Measurements from ENCODE around the gene EMC6.

The EMC6 gene

GRCh38 chr17:3679531-3680126 lies 11.0 kb downstream of the EMC6 start:
- in situ Hi-C loops (cut with HindIII; ENCODE audit: low sequenced_read_pairs), result no loop called here

GRCh38 chr17:3681057-3681456 lies 12.4 kb downstream of the EMC6 start:
- in situ Hi-C loops (cut with HindIII; ENCODE audit: low sequenced_read_pairs), result no loop called here

- in situ Hi-C loops (cut with HindIII; ENCODE audit: low sequenced_read_pairs), result no loop called here
Observed at GRCh38 chr17:3681565-3681964, 13.0 kb downstream of the EMC6 start.

- in situ Hi-C loops (cut with HindIII; ENCODE audit: low sequenced_read_pairs), result no loop called here
Observed at GRCh38 chr17:3682033-3682432, 13.4 kb downstream of the EMC6 start.

- in situ Hi-C loops (cut with HindIII; ENCODE audit: low sequenced_read_pairs), result no loop called here
Observed at GRCh38 chr17:3683054-3683511, 14.5 kb downstream of the EMC6 start.

- in situ Hi-C loops (cut with HindIII; ENCODE audit: low sequenced_read_pairs), result no loop called here
Observed at GRCh38 chr17:3685174-3685573, 16.6 kb downstream of the EMC6 start.

- in situ Hi-C loops (cut with HindIII; ENCODE audit: low sequenced_read_pairs), result no loop called here
Observed at GRCh38 chr17:3688027-3688553, 19.5 kb downstream of the EMC6 start.

GRCh38 chr17:3688852-3689261 lies 20.2 kb downstream of the EMC6 start:
- in situ Hi-C loops (cut with HindIII; ENCODE audit: low sequenced_read_pairs), result no loop called here

- in situ Hi-C loops (cut with HindIII; ENCODE audit: low sequenced_read_pairs), result loop anchor here (10.0 kb wide), 1 partner anchor 75 kb away; no protein-coding TSS in a partner anchor
Observed at GRCh38 chr17:3689262-3690093, 20.9 kb downstream of the EMC6 start.

- in situ Hi-C loops (cut with HindIII; ENCODE audit: low sequenced_read_pairs), result loop anchor here (10.0 kb wide), 1 partner anchor 75 kb away; no protein-coding TSS in a partner anchor
Observed at GRCh38 chr17:3690094-3690715, 21.6 kb downstream of the EMC6 start.

GRCh38 chr17:3691617-3692067 lies 23.0 kb downstream of the EMC6 start:
- in situ Hi-C loops (cut with HindIII; ENCODE audit: low sequenced_read_pairs), result loop anchor here (10.0 kb wide), 1 partner anchor 73 kb away; no protein-coding TSS in a partner anchor

- in situ Hi-C loops (cut with HindIII; ENCODE audit: low sequenced_read_pairs), result loop anchor here (10.0 kb wide), 1 partner anchor 72 kb away; no protein-coding TSS in a partner anchor
Observed at GRCh38 chr17:3692346-3692745, 23.7 kb downstream of the EMC6 start.

- in situ Hi-C loops (cut with HindIII; ENCODE audit: low sequenced_read_pairs), result loop anchor here (10.0 kb wide), 1 partner anchor 72 kb away; no protein-coding TSS in a partner anchor
Observed at GRCh38 chr17:3693141-3693540, 24.5 kb downstream of the EMC6 start.

GRCh38 chr17:3693829-3694231 lies 25.2 kb downstream of the EMC6 start:
- in situ Hi-C loops (cut with HindIII; ENCODE audit: low sequenced_read_pairs), result loop anchor here (10.0 kb wide), 1 partner anchor 71 kb away; no protein-coding TSS in a partner anchor

GRCh38 chr17:3695129-3695722 lies 26.6 kb downstream of the EMC6 start:
- in situ Hi-C loops (cut with HindIII; ENCODE audit: low sequenced_read_pairs), result loop anchor here (10.0 kb wide), 1 partner anchor 70 kb away; no protein-coding TSS in a partner anchor

GRCh38 chr17:3695723-3696411 lies 27.3 kb downstream of the EMC6 start, which contains the start of gene P2RX5:
TSS of gene P2RX5 (minus strand) at chr17:3696155. CDS start at chr17:3696005, 150 bp downstream.
- in situ Hi-C loops (cut with HindIII; ENCODE audit: low sequenced_read_pairs), result loop anchor here (10.0 kb wide), 1 partner anchor 69 kb away; no protein-coding TSS in a partner anchor

GRCh38 chr17:3697103-3697476 lies 28.5 kb downstream of the EMC6 start:
- in situ Hi-C loops (cut with HindIII; ENCODE audit: low sequenced_read_pairs), result loop anchor here (10.0 kb wide), 1 partner anchor 68 kb away; no protein-coding TSS in a partner anchor

GRCh38 chr17:3698139-3698538 lies 29.5 kb downstream of the EMC6 start:
- in situ Hi-C loops (cut with HindIII; ENCODE audit: low sequenced_read_pairs), result loop anchor here (10.0 kb wide), 1 partner anchor 67 kb away; no protein-coding TSS in a partner anchor

GRCh38 chr17:3699951-3700350 lies 31.3 kb downstream of the EMC6 start:
- in situ Hi-C loops (cut with HindIII; ENCODE audit: low sequenced_read_pairs), result loop anchor here (10.0 kb wide), 1 partner anchor 65 kb away; no protein-coding TSS in a partner anchor
